ENCODE results near the gene LACTB.

The LACTB gene

GRCh38 chr15:63121382-63122001 is at the start of gene LACTB:
LACTB (plus strand) TSS chr15:63121861; CDS start chr15:63121872, 11 bp downstream.
- peak; percentile 81 for DNase-seq (ENCODE audit: low read depth)

DNA sequence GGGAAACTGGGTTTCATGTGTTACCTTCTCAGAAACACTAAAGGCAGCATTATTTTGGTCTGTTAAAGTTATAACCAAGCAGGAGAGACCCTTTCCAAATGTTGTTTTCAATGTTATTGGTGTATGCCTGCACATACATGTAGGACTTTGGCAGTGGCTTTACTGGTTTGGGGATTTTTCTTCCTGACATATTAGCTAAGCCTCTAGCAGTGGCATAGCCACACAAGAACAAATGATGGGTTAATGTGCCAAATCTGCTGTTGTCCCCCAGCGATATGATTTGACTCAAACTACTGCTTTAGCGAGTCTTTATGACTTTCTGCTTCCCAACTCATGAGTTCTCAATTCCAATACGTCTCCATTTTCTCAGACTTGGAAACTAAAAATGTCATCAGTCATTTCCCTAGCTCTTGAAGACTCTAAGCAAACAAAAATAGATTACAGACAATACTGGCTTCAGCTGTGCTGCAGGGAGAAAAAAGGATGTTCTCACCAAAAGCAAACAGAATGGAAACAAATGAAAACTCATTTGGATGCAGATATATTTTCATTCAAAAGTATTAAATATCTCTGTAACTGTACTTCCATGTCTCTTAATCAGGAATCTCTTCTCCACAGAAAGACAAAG is 49.5 kb upstream of the LACTB start:
- no peak for DNase-seq (ENCODE audit: low read depth)

GRCh38 chr15:63072809-63073277 is 48.8 kb upstream of the LACTB start:
- no peak for DNase-seq (ENCODE audit: low read depth)

DNA sequence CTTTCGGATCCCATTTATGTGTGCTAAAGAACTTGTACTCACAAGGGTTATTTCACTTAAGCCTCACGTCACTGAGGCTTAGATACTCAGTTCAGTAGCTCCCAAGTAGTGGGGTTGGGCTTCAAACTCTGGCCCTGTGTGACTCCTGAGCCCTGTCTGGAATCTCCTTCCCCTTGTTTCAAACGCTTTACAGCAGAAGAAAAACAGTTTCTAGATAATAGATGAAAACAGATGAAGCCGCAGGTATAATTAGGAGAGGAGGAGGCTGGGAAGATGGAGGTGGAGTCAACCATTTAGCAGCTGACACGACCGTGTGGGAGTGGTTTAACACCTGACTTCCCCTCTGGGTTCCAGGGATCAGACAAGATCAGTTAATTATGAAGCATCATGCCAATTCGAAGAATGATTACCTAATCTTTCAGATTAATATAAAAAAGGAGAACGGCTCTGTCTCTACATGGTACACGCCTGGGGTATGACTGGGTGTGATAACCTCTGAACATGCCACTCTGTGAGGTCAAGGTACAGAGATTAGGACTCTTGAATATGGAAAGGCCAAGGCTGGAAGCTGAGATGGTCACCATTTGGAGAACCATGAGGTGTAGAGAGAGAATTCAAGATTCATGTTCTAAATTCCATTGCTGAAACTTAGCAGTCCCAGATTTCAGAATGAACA is 48.0 kb upstream of the LACTB start:
- no peak for DNase-seq (ENCODE audit: low read depth)

DNA sequence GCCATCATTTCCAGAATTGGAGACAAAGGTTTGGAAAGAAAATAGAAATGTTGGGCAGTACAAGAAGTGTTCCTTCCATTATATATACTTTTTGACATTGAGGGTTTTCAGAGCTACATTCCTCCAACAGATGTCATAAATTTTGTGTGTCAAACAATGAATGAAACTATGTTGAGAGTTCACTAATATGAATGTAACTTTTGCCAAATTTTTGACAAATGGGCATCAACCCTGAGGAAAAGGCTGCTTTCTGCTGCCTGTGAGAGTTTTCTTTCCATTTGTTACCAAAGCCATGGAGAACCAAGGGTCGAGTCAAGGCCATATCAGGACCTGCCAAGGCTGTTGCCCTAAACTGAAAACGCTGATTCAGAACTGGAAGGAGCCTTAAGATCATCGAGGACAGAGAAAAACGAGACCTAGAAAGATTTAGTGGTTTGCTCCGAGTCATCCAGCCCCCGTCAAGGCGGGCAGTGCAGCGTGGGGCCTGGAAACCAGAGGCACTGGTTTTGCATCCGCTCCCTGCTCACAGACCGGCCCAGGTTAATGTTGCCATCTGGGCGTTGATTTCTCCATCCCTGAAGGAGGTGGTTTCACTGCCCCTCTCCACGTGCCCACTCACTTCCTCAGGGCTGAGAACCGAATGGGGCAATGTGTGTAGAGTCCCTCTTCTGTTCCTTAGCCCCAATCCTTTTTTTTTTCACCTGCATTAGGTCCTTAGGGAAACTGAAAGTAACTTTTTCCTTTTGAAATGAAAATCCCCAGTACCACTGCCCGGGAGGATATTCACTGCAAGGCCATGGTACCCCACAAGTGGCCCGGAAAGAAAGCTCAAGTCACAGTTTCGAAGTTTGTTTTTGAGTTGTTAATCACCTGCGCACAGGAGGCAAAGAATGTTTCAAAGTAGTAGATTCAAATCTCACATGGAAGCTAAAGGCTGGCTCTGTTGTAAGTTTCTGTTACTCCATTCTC is 46.4 kb upstream of the LACTB start:
- no peak for DNase-seq (ENCODE audit: low read depth)

- no peak for DNase-seq (ENCODE audit: low read depth)
Observed at GRCh38 chr15:63075984-63076713, 45.5 kb upstream of the LACTB start.

DNA sequence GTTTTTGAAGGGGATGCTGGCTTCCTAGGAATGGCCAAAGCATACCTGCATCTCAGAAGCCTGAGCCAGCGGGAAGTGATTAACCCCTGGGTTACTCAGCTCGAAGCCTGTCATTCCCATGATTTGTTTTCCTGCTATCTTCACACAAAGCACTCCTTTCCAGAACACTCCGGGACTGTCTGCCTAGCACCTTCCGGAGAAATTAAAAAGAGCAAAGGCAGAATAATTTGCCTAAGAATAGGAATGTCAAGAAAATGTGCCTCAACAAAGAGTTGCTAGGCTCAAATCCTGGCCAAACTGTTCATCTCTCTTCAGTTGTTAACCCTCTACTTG is 45.0 kb upstream of the LACTB start:
- DNase-seq (ENCODE audit: low read depth), result no peak

DNA sequence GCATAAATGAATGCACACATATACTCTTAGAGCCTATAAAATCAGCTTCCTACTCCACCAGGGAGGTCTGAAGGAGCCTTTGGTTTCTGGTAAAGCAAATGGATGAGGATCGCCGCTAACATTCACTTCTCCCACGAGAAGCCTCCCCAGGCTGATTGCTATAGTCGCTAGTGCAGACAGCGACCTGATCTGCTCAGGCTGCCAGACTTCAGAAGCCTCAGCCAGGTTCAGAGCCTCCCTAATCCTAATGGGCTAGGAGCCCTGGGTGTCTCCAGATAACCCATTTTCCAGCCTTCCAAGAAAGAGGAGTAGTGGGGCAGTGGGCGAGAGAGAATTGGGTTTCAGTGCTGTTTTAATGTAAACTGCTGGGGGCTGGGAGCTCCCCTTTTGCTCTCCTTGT is 43.7 kb upstream of the LACTB start:
- no peak for DNase-seq (ENCODE audit: low read depth)

DNA sequence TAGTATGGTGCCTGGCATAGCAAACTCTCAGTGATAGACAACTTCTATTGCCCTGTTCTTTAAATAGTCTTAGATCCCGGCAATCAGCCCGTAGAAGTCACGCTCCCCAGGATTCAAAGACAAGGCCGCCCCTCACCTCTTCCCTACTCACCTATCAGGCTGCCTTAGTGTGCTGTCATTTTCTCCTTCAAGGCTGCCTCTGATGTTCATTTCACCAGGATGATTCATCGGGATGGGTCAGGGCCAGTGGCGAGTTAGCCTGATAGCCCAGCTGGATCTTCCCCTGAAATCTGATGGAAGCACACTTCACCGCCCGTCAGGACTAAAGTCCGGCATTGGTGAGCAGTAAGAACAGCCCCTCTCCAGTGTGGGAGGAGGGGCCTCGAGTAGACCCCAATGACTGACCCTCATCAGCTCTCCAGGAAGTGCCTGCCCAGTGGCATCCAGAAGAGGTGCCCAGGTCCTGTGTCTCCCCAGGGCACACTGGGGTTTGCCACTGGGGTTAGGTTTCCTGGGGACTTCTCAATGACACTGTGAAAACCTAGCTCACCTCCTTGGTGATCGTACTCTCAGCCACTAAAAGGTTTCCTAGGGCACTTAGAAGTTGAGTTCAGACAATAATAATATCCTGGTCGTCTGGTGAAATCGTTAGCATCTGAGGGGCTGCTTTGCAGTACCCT is 41.6 kb upstream of the LACTB start:
- no peak for DNase-seq (ENCODE audit: low read depth)

DNA sequence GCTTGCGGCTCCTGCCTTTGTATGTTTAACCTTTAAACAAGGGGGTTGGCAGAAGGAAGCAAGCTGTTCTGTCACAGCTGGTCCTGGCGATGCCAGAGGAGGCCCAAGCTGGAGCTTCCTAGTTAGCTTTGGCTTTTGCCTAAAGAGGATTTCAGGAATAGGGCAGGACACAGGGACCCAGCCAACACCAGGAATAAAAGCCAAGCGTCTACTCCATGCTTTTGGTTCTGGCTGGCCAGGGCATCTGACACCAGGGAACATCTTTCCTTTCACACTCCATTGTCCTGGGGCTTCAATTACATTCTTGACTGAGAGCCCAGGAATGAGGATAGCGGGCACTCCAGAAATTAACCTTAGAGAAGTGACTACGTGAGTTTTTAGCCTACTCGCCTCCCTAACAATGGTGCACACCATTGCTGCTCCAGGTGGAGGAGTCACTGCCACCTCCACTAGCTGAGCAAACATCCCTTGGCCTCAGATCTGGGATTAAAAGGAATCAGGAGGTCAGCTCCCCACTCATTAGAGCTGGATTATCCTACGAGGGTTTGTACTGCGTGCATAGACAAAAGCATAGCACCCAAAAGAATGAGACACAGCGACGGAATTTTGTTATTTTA is 40.9 kb upstream of the LACTB start:
- no peak for DNase-seq (ENCODE audit: low read depth)

- no peak for DNase-seq (ENCODE audit: low read depth)
Observed at GRCh38 chr15:63082366-63082765, 39.3 kb upstream of the LACTB start.

- DNase-seq (ENCODE audit: low read depth), result no peak
Observed at GRCh38 chr15:63083044-63083443, 38.6 kb upstream of the LACTB start.

DNA sequence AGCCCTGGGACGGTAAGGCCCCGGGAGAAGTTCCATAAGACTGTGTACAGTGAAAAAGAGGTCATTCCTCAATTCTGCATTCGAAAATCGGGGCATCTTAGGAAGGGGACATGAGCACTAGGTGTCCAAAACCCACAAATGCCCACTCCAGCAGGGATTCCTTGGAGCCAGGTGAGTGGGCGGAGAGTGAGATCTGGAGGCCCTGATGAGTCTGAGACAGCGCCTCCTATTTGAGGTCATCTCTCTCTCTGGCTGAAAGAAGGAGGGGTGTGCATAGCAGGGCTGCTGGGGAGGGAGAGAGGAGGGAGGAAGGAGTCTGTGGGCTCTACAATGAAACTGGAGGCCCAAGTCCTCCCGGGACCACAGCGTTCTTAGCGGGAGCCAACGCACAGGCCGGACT is 38.1 kb upstream of the LACTB start:
- no peak for DNase-seq (ENCODE audit: low read depth)

GRCh38 chr15:63084806-63085205 is 36.9 kb upstream of the LACTB start:
- no peak for DNase-seq (ENCODE audit: low read depth)

- no peak for DNase-seq (ENCODE audit: low read depth)
Observed at GRCh38 chr15:63085289-63085688, 36.4 kb upstream of the LACTB start.

- DNase-seq (ENCODE audit: low read depth), result peak; percentile 87
Observed at GRCh38 chr15:63086271-63086670, 35.4 kb upstream of the LACTB start.

GRCh38 chr15:63086947-63087346 is 34.7 kb upstream of the LACTB start:
- DNase-seq (ENCODE audit: low read depth), result peak; percentile 59

- DNase-seq (ENCODE audit: low read depth), result no peak
Observed at GRCh38 chr15:63088533-63089245, 33.0 kb upstream of the LACTB start.

DNA sequence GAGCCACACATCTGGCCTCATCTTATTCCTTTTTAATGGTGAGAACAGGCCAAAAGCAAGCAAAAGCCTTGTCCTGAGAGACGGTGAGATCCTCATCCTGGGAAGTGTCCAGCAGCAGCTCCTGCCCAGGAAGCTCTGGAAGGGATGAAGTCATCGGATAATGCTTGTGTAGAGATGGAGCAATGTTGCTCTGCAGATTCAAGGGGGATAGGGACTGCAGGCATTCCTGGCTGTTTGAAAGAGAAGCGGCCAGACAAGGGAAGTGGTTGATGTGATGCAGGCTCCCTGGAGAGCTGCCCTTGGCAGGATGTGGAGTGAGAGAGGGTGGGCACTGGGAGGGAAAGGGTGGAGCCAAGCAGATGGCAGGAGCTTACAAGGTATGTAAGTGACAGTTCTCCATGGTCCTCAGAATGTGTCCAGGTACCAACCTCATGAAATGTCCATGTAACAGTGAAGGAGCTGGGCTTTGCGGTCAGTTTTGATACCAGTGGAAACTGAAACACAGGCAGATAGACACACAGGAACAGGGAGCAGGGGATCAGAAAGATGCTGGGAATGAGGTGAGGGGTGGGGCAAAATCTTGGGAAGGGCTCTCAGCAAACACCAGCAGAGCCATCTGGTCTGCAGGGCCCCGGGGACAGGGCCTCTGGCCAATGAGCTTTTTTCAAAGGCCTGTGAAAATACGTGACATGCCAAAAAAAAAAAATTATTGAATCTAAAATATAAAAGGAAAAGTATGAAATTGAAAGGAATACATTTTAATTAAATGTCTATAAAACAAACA is 32.2 kb upstream of the LACTB start:
- DNase-seq (ENCODE audit: low read depth), result peak; percentile 97
